Measurements from ENCODE around the gene NAP1L1.

Gene NAP1L1

DNA sequence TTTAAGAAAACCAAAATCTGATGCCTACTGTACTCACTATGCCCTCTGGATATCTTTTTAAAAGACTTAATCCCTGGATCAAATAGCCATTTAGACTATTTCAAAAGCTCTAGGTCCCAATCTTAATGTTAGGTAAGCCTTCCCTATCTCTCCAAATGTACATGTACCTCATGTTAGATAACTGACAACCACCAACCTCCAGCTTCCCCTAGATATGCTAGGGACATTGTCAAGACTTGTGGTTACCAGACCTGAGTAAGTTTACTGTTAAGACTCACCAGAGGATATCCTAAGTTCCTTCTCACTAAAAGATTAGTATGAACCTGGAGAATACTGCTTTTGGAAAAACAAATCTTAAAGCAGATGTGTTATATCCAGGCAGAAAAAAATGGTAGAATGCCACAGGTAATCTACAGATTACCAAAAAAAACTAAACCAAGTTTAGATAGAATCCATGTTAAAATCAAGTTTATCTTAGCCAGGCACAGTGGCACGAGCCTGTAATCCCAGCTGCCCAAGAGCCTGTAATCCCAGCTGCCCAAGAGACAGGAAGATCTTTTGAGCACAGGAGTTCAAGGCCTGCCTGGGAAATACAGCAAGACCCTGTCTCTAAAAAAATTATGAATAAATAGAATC lies 9.7 kb downstream of the NAP1L1 start:
- no peak overlapping the region for H3K4me3 ChIP-seq (ENCODE audit: low read depth, low read length)
- TF ChIP-seq CTCF (IDR thresholded peaks at IDR 0.05; ENCODE audit: low read depth, low read length) = no peak

GRCh38 chr12:76073561-76073960 lies 10.9 kb downstream of the NAP1L1 start:
- H3K4me3 ChIP-seq (ENCODE audit: low read depth, low read length) = no peak overlapping the region
- no peak for TF ChIP-seq CTCF (IDR thresholded peaks at IDR 0.05; ENCODE audit: low read depth, low read length)

DNA sequence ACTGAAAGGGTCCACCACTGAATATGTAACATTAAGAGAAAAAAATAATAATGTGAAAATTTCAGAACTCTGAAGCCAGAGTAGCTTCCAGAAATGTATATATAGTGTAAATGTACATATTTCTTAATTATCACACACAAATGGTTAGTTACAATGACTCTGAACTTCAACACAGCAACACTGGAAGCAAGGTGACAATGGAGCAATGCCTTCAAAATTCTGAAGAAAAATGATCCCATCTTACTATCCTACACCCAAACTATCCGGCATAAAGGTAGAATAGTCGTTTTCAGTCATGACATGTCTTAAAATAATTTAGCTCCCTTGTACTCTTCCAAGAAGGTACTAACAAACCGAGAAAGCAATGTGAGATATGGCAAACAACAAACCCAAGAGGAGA lies 11.9 kb downstream of the NAP1L1 start:
- no peak for TF ChIP-seq CTCF (IDR thresholded peaks at IDR 0.05; ENCODE audit: low read depth, low read length)
- no peak overlapping the region for H3K4me3 ChIP-seq (ENCODE audit: low read depth, low read length)

DNA sequence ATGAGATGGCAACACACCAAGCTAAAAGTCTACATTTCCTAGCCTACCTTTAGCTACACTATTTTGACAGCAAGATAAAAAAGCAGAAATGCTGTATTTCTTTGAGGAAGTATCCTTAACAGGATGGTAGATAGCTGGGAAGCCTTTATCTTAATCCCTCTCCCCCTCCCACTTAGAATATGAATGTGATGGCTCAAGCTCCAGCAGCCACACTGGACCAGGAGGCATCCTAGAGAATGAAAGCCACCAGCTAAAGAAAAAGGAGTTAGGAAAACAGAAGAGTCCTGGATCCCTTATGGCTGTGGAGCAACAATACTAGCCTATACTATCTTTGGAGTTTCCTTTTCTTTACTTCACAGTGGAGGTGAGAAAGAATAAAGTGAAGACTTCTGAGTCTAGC lies 15.1 kb downstream of the NAP1L1 start:
- H3K4me3 ChIP-seq (ENCODE audit: low read depth, low read length) = no peak overlapping the region
- TF ChIP-seq CTCF (IDR thresholded peaks at IDR 0.05; ENCODE audit: low read depth, low read length) = no peak

- TF ChIP-seq CTCF (IDR thresholded peaks at IDR 0.05; ENCODE audit: low read depth, low read length) = no peak
- H3K4me3 ChIP-seq (ENCODE audit: low read depth, low read length) = no peak overlapping the region
Measured at GRCh38 chr12:76065917-76066316, 18.6 kb downstream of the NAP1L1 start.

- no peak overlapping the region for H3K4me3 ChIP-seq (ENCODE audit: low read depth, low read length)
- TF ChIP-seq CTCF (IDR thresholded peaks at IDR 0.05; ENCODE audit: low read depth, low read length) = no peak
Measured at GRCh38 chr12:76064904-76065303, 19.6 kb downstream of the NAP1L1 start.

GRCh38 chr12:76060111-76060510 lies 24.4 kb downstream of the NAP1L1 start:
- no peak for TF ChIP-seq CTCF (IDR thresholded peaks at IDR 0.05; ENCODE audit: low read depth, low read length)
- no peak overlapping the region for H3K4me3 ChIP-seq (ENCODE audit: low read depth, low read length)

All from WI38 (cell line).